Neural progenitor cell (in vitro differentiated cells): ENCODE results near the gene MAPRE3. TPM values are rescaled to one million over a fixed set of nuclear protein-coding genes. Genes with fewer than 3 reads are reported as not detected.
A peak's percentile ranks its signal among the peaks of the same experiment; 100 is the strongest.

Experiments used
- DNase-seq: peaks from one replicate; pipeline ENCODE4 v3.0.0-alpha.2; 2016; ENCODE audit warnings: low spot score
- H2AFZ ChIP-seq: fragments of 200-600 bp; sonication (generic); replicated peaks from 2 replicates; pipeline ENCODE4 v1.6.1; 2016; ENCODE audit warnings: antibody characterized with exemption
- H3F3A ChIP-seq: fragments of 200-600 bp; sonication (generic); 2 replicates; pipeline ENCODE4 v1.6.1; 2016; ENCODE audit warnings: antibody characterized with exemption, low read depth
- H3K27ac ChIP-seq: fragments of 200-600 bp; sonication (generic); 2 replicates; pipeline ENCODE4 v1.5.1; 2016; ENCODE audit warnings: mild to moderate bottlenecking
- H3K27me3 ChIP-seq: fragments of 200-600 bp; sonication (generic); 2 replicates; pipeline ENCODE4 v1.6.1; 2016; ENCODE audit warnings: mild to moderate bottlenecking, moderate library complexity
- H3K36me3 ChIP-seq: fragments of 200-600 bp; sonication (generic); 2 replicates; pipeline ENCODE4 v1.5.1; 2016
- H3K4me1 ChIP-seq: fragments of 200-600 bp; sonication (generic); 2 replicates; pipeline ENCODE4 v1.6.1; 2016; ENCODE audit warnings: mixed run types
- H3K4me2 ChIP-seq: fragments of 200-600 bp; sonication (generic); 2 replicates; pipeline ENCODE4 v1.6.1; 2016
- H3K4me3 ChIP-seq: fragments of 200-600 bp; sonication (generic); 2 replicates; pipeline ENCODE4 v1.5.1; 2016
- H3K79me2 ChIP-seq: fragments of 200-600 bp; sonication (generic); 2 replicates; pipeline ENCODE4 v1.6.1; 2016; ENCODE audit warnings: low read depth
- H3K9ac ChIP-seq: fragments of 200-600 bp; sonication (generic); 2 replicates; pipeline ENCODE4 v1.6.1; 2016
- H3K9me3 ChIP-seq: fragments of 200-600 bp; sonication (generic); 2 replicates; pipeline ENCODE4 v1.5.1; 2016; ENCODE audit warnings: low read depth
- H4K20me1 ChIP-seq: fragments of 200-600 bp; sonication (generic); 2 replicates; pipeline ENCODE4 v1.6.1; 2016; ENCODE audit warnings: low read depth
- H3K27ac Mint-ChIP-seq: 3 replicates; pipeline ENCODE4 v1.8.0; 2021; ENCODE audit warnings: mixed read lengths
- H3K27me3 Mint-ChIP-seq: 2 replicates; pipeline ENCODE4 v1.8.0; 2022; ENCODE audit warnings: low read depth, mild to moderate bottlenecking, inconsistent platforms, moderate library complexity, mixed read lengths; ENCODE audit not compliant: insufficient read depth
- H3K36me3 Mint-ChIP-seq: 3 replicates; pipeline ENCODE4 v1.8.0; 2021; ENCODE audit warnings: mixed read lengths
- H3K4me1 Mint-ChIP-seq: 3 replicates; pipeline ENCODE4 v1.8.0; 2021; ENCODE audit warnings: mixed read lengths
- H3K4me3 Mint-ChIP-seq: 3 replicates; pipeline ENCODE4 v1.8.0; 2021; ENCODE audit warnings: mild to moderate bottlenecking, moderate library complexity, mixed read lengths
- H3K9me3 Mint-ChIP-seq: 3 replicates; pipeline ENCODE4 v1.8.0; 2020; ENCODE audit warnings: mixed read lengths
- CTCF ChIP-seq: fragments of 200-600 bp; sonication (generic); IDR thresholded peaks from 2 replicates; pipeline ENCODE4 v1.5.1; 2017; ENCODE audit warnings: antibody characterized with exemption, mild to moderate bottlenecking
- EZH2 ChIP-seq: fragments of 200-600 bp; sonication (generic); IDR thresholded peaks from 2 replicates; pipeline ENCODE4 v1.6.1; 2017; ENCODE audit warnings: antibody characterized with exemption, mild to moderate bottlenecking, moderate library complexity
- EZH2phosphoT487 ChIP-seq: fragments of 200-600 bp; sonication (generic); IDR thresholded peaks from 2 replicates; pipeline ENCODE4 v1.6.1; 2017; ENCODE audit warnings: antibody characterized with exemption
- total RNA-seq: library from RNA; depleted of rRNA; stranded (reverse); fragments of >200 nt; gene quantifications from 2 replicates; pipeline ENCODE4 v1.2.3, GENCODE V29; 2015; ENCODE audit warnings: low replicate concordance

MAPRE3 gene
- total RNA-seq, 1 donor from 2014 or later: 3.1 TPM

GRCh38 chr2:26934985-26935384 lies 35.5 kb upstream of the MAPRE3 start:
- H3K36me3 ChIP-seq: no peaks in the 10 kb centered on the region

GRCh38 chr2:26936855-26937254 lies 33.6 kb upstream of the MAPRE3 start:
- H3K4me2 ChIP-seq: no peak overlapping the region
- Mint-ChIP-seq H3K4me3 (no peak overlapping the region), H3K27ac (no peak overlapping the region), H3K4me1 (no peaks in the 10 kb centered on the region), H3K27me3 (peaks cover 8% of the 10 kb centered on the region), H3K9me3 (no peaks in the 10 kb centered on the region), H3K36me3 (peaks cover 38% of the 10 kb centered on the region)
- no peaks in the 10 kb centered on the region for H3K79me2 ChIP-seq
- no peak overlapping the region for H3K4me3 ChIP-seq
- H2AFZ ChIP-seq: no peak overlapping the region
- no peak for DNase-seq
- no peaks in the 10 kb centered on the region for H3K27me3 ChIP-seq
- no peaks in the 10 kb centered on the region for H3K9me3 ChIP-seq
- H3K4me1 ChIP-seq: no peaks in the 10 kb centered on the region
- no peak overlapping the region for H3K27ac ChIP-seq
- no peaks in the 10 kb centered on the region for H3K36me3 ChIP-seq
- H3K9ac ChIP-seq: no peak overlapping the region
- peaks cover 6% of the 10 kb centered on the region for H3F3A ChIP-seq
- H4K20me1 ChIP-seq: peaks cover 46% of the 10 kb centered on the region
- TF ChIP-seq CTCF (no peak), EZH2phosphoT487 (no peak), EZH2 (no peak)

More at GRCh38 chr2:26934985-26935384, 35.5 kb upstream of the MAPRE3 start:
- Mint-ChIP-seq H3K9me3 (no peaks in the 10 kb centered on the region), H3K4me1 (peaks cover 3% of the 10 kb centered on the region), H3K27me3 (peaks cover 8% of the 10 kb centered on the region), H3K4me3 (no peak overlapping the region), H3K27ac (peak overlapping the region; percentile 46), H3K36me3 (peaks cover 37% of the 10 kb centered on the region)
- Histone ChIP-seq H3K9me3 (no peaks in the 10 kb centered on the region), H3K79me2 (no peaks in the 10 kb centered on the region), H3K27ac (no peak overlapping the region), H4K20me1 (peaks cover 38% of the 10 kb centered on the region), H3K4me3 (no peak overlapping the region), H3K4me1 (no peaks in the 10 kb centered on the region), H2AFZ (no peak overlapping the region), H3K9ac (no peak overlapping the region), H3K27me3 (no peaks in the 10 kb centered on the region), H3K4me2 (no peak overlapping the region), H3F3A (no peaks in the 10 kb centered on the region)
- DNase-seq: no peak
- TF ChIP-seq EZH2 (no peak), CTCF (no peak), EZH2phosphoT487 (no peak)

- no peaks in the 10 kb centered on the region for H3K9me3 ChIP-seq
- Mint-ChIP-seq H3K27me3 (peaks cover 10% of the 10 kb centered on the region), H3K36me3 (peaks cover 47% of the 10 kb centered on the region), H3K4me1 (peaks cover 5% of the 10 kb centered on the region), H3K27ac (peak overlapping the region; percentile 54), H3K9me3 (no peaks in the 10 kb centered on the region), H3K4me3 (no peak overlapping the region)
- no peaks in the 10 kb centered on the region for H3K27me3 ChIP-seq
- no peak overlapping the region for H2AFZ ChIP-seq
- no peak for DNase-seq
- no peak for TF ChIP-seq EZH2
- TF ChIP-seq CTCF: no peak
- no peak for TF ChIP-seq EZH2phosphoT487
- H3F3A ChIP-seq: peaks cover 12% of the 10 kb centered on the region
- H3K4me3 ChIP-seq: no peak overlapping the region
- H4K20me1 ChIP-seq: peaks cover 53% of the 10 kb centered on the region
- no peak overlapping the region for H3K4me2 ChIP-seq
- no peak overlapping the region for H3K27ac ChIP-seq
- no peaks in the 10 kb centered on the region for H3K4me1 ChIP-seq
- no peaks in the 10 kb centered on the region for H3K79me2 ChIP-seq
- no peaks in the 10 kb centered on the region for H3K36me3 ChIP-seq
- no peak overlapping the region for H3K9ac ChIP-seq
Measured at GRCh38 chr2:26938399-26939118, 31.9 kb upstream of the MAPRE3 start.
